WTC11 (cell line): ENCODE results near the gene CLCN4. TPM values are rescaled to one million over a fixed set of nuclear protein-coding genes. Genes with fewer than 3 reads are reported as not detected.

Experiments used
- ATAC-seq: fragments of 200-7000 bp; cut with Tn5 transposase; 2 replicates; pipeline ENCODE4 v1.10.0; 2021; ENCODE audit warnings: mild to moderate bottlenecking, moderate library complexity
- CTCF ChIA-PET: fragments of 300-600 bp; sonication (Branson Sonifier 250); formaldehyde crosslinking; loops from one replicate; lab custom pipeline; 2021; ENCODE audit warnings: antibody characterized with exemption; lab: Charles Lee
- POLR2A ChIA-PET: fragments of 350-600 bp; sonication (Branson Sonifier 250); formaldehyde crosslinking; loops from one replicate; lab custom pipeline; 2021; ENCODE audit warnings: antibody characterized with exemption; lab: Charles Lee
- DNase-seq: peaks from one replicate; pipeline ENCODE4 v3.0.0; 2021; ENCODE audit warnings: low spot score
- H3K27ac Mint-ChIP-seq: 2 replicates; pipeline ENCODE4 v1.8.0; 2021; ENCODE audit warnings: mixed read lengths
- H3K27me3 Mint-ChIP-seq: 2 replicates; pipeline ENCODE4 v1.8.0; 2021; ENCODE audit warnings: low read depth, mild to moderate bottlenecking, moderate library complexity, mixed read lengths
- H3K36me3 Mint-ChIP-seq: 2 replicates; pipeline ENCODE4 v1.8.0; 2021; ENCODE audit warnings: mixed read lengths
- H3K4me1 Mint-ChIP-seq: 2 replicates; pipeline ENCODE4 v1.8.0; 2022; ENCODE audit warnings: mixed read lengths
- H3K4me3 Mint-ChIP-seq: 2 replicates; pipeline ENCODE4 v1.8.0; 2021; ENCODE audit warnings: mild to moderate bottlenecking, moderate library complexity, mixed read lengths
- H3K9me3 Mint-ChIP-seq: 2 replicates; pipeline ENCODE4 v1.8.0; 2021; ENCODE audit warnings: mixed read lengths
- CTCF ChIP-seq: fragments of 200-600 bp; IDR thresholded peaks from 2 replicates; pipeline ENCODE4 v1.8.0; 2022; ENCODE audit warnings: antibody characterized with exemption
- ELF4 ChIP-seq: sonication (generic); formaldehyde crosslinking; IDR thresholded peaks from 2 replicates; pipeline ENCODE4 v1.8.1; 2022; ENCODE audit warnings: low read depth, mild to moderate bottlenecking, moderate library complexity, missing genetic modification reagents
- EMX1 ChIP-seq: fragments of 250-450 bp; sonication (Bioruptor Pico); IDR thresholded peaks from 2 replicates; pipeline ENCODE4 v1.8.0; 2021; ENCODE audit warnings: mild to moderate bottlenecking
- FOXJ3 ChIP-seq: sonication (generic); formaldehyde crosslinking; IDR thresholded peaks from 2 replicates; pipeline ENCODE4 v1.9.0; 2021; ENCODE audit warnings: missing genetic modification reagents, mild to moderate bottlenecking, borderline replicate concordance
- FOXP1 ChIP-seq: sonication (generic); formaldehyde crosslinking; IDR thresholded peaks from 2 replicates; pipeline ENCODE4 v1.8.0; 2022; ENCODE audit warnings: missing genetic modification reagents, mild to moderate bottlenecking, moderate library complexity, borderline replicate concordance
- KAT7 ChIP-seq: sonication (generic); formaldehyde crosslinking; IDR thresholded peaks from 2 replicates; pipeline ENCODE4 v1.8.1; 2023; ENCODE audit warnings: missing genetic modification reagents, mild to moderate bottlenecking, borderline replicate concordance
- PREB ChIP-seq: sonication (generic); formaldehyde crosslinking; IDR thresholded peaks from 2 replicates; pipeline ENCODE4 v1.8.1; 2022; ENCODE audit warnings: mild to moderate bottlenecking, missing genetic modification reagents, moderate library complexity, borderline replicate concordance
- SOX15 ChIP-seq: fragments of 250-450 bp; sonication (Bioruptor Pico); IDR thresholded peaks from 2 replicates; pipeline ENCODE4 v1.9.0; 2021; ENCODE audit warnings: mild to moderate bottlenecking
- TCF7 ChIP-seq: sonication (generic); formaldehyde crosslinking; IDR thresholded peaks from 2 replicates; pipeline ENCODE4 v1.8.0; 2022; ENCODE audit warnings: mild to moderate bottlenecking, low read depth, missing genetic modification reagents, moderate library complexity
- TEAD4 ChIP-seq: sonication (generic); formaldehyde crosslinking; IDR thresholded peaks from 2 replicates; pipeline ENCODE4 v1.8.0; 2022; ENCODE audit warnings: mild to moderate bottlenecking, missing genetic modification reagents
- ZNF138 ChIP-seq: sonication (generic); formaldehyde crosslinking; conservative IDR thresholded peaks from 2 replicates; pipeline ENCODE4 v1.8.1; 2022; ENCODE audit warnings: mild to moderate bottlenecking, moderate library complexity, missing genetic modification reagents
- ZNF416 ChIP-seq: fragments of 250-450 bp; sonication (Bioruptor Pico); IDR thresholded peaks from 2 replicates; pipeline ENCODE4 v1.9.0; 2021; ENCODE audit warnings: mild to moderate bottlenecking, inconsistent platforms
- ZNF532 ChIP-seq: fragments of 250-450 bp; sonication (Bioruptor Pico); IDR thresholded peaks from 2 replicates; pipeline ENCODE4 v1.9.0; 2021; ENCODE audit warnings: mild to moderate bottlenecking, borderline replicate concordance
- total RNA-seq: library from RNA; stranded (reverse); gene quantifications from 3 replicates; pipeline ENCODE4 v1.2.3, GENCODE V29; 2021
- TF ChIP-seq, protein P1 (sequence below): sonication (generic); formaldehyde crosslinking; IDR thresholded peaks from 2 replicates; pipeline ENCODE4 v1.8.0; 2022; ENCODE audit warnings: missing genetic modification reagents
- TF ChIP-seq, protein P2 (sequence below): sonication (generic); formaldehyde crosslinking; IDR thresholded peaks from 2 replicates; pipeline ENCODE4 v1.8.1; 2023; ENCODE audit warnings: mild to moderate bottlenecking, missing genetic modification reagents

The CLCN4 gene
- total RNA-seq, 1 experiment from 2014 or later = 8.9 TPM

DNA sequence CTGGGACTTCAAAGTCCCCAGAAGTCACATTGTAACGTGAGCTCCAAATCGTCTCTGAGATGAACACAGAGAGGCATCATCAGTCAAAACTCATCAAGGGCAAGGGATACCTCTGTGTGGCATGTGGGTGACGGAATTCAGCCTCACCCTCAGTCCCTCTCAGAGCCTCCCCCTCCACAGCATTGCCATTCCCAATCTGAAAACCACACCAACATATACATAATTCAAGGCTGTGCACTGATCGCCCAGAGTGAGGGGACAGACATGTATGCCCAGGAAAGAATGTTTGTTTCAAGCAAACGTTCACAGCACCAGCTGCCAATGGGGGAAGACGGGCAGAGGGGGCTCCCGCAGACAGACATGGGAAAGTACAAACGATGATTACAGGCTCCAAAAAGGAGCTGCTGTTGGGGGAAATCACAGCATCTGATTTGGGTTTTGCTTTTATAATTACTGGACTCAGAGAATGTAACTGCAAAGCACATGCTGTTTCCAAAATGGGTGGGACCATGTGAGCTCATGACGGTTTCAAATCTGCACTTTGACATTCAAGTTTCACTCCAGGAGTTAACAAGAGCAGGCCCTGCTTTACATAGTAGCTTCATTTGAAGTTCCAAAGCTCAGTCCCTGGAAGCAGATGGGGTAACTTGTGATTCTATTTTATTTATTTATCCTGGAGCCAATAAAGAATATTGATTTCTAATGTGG lies 88.3 kb downstream of the CLCN4 start:
- DNase-seq (no peak), ATAC-seq (no peak)
- TF ChIP-seq KAT7 (no peak), ZNF532 (CRISPR knock-in tag) (no peak), ELF4 (no peak), ZNF138 (no peak), SOX15 (CRISPR knock-in tag) (no peak)
- Mint-ChIP-seq H3K4me3 (no peak overlapping the region), H3K36me3 (peaks cover 3% of the 10 kb centered on the region; the same call in 1 of the 2 replicates), H3K27ac (no peak overlapping the region), H3K9me3 (peaks cover 3% of the 10 kb centered on the region; the same call in 1 of the 2 replicates), H3K27me3 (no peaks in the 10 kb centered on the region), H3K4me1 (no peaks in the 10 kb centered on the region)
- ChIA-PET POLR2A (no interaction called here), CTCF (no interaction called here)

- Mint-ChIP-seq H3K36me3 (peaks cover 3% of the 10 kb centered on the region; the same call in 1 of the 2 replicates), H3K9me3 (peaks cover 3% of the 10 kb centered on the region; the same call in 1 of the 2 replicates), H3K4me3 (no peak overlapping the region), H3K4me1 (no peaks in the 10 kb centered on the region), H3K27ac (no peak overlapping the region), H3K27me3 (no peaks in the 10 kb centered on the region)
- CTCF ChIA-PET = no interaction called here
- POLR2A ChIA-PET = no interaction called here
- TF ChIP-seq EMX1 = no peak
- no peak for TF ChIP-seq TCF7 (CRISPR knock-in tag)
- no peak for TF ChIP-seq CTCF
- TF ChIP-seq, protein P1, sequence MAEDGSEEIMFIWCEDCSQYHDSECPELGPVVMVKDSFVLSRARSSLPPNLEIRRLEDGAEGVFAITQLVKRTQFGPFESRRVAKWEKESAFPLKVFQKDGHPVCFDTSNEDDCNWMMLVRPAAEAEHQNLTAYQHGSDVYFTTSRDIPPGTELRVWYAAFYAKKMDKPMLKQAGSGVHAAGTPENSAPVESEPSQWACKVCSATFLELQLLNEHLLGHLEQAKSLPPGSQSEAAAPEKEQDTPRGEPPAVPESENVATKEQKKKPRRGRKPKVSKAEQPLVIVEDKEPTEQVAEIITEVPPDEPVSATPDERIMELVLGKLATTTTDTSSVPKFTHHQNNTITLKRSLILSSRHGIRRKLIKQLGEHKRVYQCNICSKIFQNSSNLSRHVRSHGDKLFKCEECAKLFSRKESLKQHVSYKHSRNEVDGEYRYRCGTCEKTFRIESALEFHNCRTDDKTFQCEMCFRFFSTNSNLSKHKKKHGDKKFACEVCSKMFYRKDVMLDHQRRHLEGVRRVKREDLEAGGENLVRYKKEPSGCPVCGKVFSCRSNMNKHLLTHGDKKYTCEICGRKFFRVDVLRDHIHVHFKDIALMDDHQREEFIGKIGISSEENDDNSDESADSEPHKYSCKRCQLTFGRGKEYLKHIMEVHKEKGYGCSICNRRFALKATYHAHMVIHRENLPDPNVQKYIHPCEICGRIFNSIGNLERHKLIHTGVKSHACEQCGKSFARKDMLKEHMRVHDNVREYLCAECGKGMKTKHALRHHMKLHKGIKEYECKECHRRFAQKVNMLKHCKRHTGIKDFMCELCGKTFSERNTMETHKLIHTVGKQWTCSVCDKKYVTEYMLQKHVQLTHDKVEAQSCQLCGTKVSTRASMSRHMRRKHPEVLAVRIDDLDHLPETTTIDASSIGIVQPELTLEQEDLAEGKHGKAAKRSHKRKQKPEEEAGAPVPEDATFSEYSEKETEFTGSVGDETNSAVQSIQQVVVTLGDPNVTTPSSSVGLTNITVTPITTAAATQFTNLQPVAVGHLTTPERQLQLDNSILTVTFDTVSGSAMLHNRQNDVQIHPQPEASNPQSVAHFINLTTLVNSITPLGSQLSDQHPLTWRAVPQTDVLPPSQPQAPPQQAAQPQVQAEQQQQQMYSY (CRISPR knock-in tag) = no peak
- no peak for TF ChIP-seq TEAD4 (CRISPR knock-in tag)
- no peak for TF ChIP-seq FOXP1 (CRISPR knock-in tag)
- TF ChIP-seq ZNF416 (CRISPR knock-in tag) = no peak
- no peak for TF ChIP-seq PREB
- TF ChIP-seq, protein P2, sequence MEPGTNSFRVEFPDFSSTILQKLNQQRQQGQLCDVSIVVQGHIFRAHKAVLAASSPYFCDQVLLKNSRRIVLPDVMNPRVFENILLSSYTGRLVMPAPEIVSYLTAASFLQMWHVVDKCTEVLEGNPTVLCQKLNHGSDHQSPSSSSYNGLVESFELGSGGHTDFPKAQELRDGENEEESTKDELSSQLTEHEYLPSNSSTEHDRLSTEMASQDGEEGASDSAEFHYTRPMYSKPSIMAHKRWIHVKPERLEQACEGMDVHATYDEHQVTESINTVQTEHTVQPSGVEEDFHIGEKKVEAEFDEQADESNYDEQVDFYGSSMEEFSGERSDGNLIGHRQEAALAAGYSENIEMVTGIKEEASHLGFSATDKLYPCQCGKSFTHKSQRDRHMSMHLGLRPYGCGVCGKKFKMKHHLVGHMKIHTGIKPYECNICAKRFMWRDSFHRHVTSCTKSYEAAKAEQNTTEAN = no peak
- TF ChIP-seq FOXJ3 (CRISPR knock-in tag) = no peak
- ATAC-seq = no peak
- DNase-seq = no peak
These were observed 89.1 kb downstream of the CLCN4 start for GRCh38 chrX:10245886-10246285.
